KG1 (cell line): ENCODE measurements around the gene PRKCQ.

Source experiments
- DNase-seq: peaks from one replicate; lab custom pipeline; 2025; lab: John Stamatoyannopoulos, UW

Gene PRKCQ

GRCh38 chr10:6406220-6407033 is 173.6 kb downstream of the PRKCQ start:
- DNase-seq, result peak; percentile 3

- DNase-seq, result no peak
These were observed 174.4 kb downstream of the PRKCQ start for GRCh38 chr10:6405713-6406112.

GRCh38 chr10:6404127-6405072 is 175.7 kb downstream of the PRKCQ start:
- DNase-seq, result no peak

DNA sequence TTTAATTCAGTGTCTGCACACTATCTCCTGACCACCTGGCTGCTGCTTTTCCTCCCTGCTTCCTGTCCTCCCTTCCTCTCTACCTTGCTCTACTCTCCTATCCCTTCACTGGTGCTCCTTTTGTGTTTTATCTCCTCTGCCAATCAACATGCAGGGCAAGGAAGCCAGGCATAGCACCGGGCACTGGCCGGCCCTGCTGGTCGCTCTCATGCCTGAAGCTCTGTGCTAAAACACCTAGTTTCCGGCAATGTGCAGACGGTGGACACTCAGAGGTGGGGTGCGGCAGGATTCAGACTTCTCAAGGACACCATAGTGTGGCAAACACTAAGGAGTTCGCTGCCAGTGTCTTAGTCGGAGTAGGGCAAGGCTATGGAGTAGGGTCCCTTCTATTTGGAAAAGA is 177.1 kb downstream of the PRKCQ start:
- DNase-seq, result no peak

DNA sequence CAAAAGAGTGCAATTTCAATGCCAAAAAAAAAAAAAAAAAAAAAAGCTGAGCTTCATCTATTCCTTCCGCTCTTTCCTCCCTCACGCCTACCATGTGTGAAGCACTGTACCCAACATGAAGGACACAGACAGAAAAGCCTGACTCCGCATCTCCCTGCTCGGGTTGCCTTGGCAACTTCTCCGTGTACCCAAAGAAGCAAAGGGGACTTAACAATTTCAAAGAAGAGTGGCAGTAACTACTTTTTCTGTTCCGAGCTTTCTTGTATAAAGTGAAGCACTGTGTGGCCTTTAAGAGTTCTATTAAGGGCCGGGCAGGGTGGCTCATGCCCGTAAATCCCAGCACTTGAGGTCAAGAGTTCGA is 177.7 kb downstream of the PRKCQ start:
- no peak for DNase-seq

- peak; percentile 60 for DNase-seq
These were observed 178.3 kb downstream of the PRKCQ start for GRCh38 chr10:6401558-6402348.

DNA sequence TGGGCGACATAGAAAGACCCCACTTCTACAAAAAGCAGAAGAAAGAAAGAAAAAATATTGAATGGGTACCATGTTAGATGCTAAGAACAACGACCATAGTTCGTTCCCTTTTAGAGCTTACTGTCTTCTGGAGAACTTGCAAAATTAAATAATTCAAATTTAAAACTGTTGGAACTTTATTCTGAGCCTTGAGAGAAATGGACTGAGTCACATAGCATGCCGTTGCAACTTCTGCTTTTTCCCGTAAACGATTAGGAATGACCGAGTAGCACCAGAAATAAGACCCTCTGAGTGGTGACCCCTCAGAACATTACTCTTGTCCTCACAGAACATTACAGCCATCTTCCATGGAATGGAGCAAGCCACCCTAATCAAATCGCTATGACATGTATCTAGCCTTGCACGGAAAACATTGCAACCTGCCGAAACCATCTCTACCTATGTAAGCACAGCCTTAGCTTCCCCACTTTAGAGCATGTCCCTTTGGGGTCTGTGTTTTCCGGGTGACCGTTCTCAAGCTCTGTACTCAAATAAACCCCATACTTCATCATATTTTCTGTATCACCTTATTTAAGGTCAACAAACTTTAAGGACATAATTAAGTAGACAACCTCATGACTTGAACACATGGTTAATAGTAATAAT is 179.1 kb downstream of the PRKCQ start:
- no peak for DNase-seq

GRCh38 chr10:6400331-6400730 is 179.7 kb downstream of the PRKCQ start:
- DNase-seq, result no peak

GRCh38 chr10:6399879-6400278 is 180.2 kb downstream of the PRKCQ start:
- DNase-seq, result no peak

DNA sequence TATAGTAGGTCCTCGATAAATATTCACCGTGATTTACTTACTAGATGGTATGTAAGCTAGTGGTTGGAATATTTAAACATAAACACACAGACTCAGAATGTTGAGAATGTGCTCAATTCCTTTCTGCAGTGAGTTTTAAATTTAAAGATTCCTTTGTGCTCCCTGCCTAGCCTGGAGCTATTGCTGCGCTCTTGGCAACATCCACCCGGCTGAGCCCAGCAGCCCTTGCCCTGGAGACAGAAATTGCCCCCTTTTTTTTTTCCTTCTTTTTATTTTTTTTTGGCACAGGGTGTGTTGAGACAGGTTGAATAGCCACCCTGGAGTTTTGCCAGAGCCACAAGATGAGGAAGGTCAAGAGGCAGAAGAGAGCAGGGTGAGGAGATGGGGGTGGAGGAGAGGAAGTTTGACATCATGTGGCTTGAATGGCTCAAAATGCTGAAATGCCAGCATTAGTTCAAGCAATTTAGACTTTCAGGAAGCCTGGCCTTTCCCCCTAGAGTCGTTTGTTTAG is 180.8 kb downstream of the PRKCQ start:
- peak; percentile 45 for DNase-seq

DNA sequence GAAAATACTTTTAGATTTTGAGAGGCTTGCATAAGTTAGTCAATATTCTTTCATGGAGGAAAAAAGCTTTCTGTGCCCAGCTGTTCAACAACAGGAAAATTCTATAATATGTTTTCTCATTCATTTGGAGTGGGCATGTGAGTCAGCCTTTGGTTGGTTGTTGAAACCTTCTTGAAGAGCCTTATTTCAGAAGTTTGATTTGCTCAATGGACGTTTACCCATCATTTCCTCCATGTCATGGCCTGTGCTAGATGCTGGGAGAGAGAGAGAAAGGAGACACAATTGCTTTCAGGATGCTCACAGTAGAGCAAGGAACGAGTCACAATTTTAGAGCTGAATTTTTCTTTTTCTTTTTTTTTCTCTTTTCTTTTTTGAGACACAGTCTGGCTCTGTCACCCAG is 181.7 kb downstream of the PRKCQ start:
- DNase-seq, result no peak

GRCh38 chr10:6396652-6397051 is 183.4 kb downstream of the PRKCQ start:
- no peak for DNase-seq

DNA sequence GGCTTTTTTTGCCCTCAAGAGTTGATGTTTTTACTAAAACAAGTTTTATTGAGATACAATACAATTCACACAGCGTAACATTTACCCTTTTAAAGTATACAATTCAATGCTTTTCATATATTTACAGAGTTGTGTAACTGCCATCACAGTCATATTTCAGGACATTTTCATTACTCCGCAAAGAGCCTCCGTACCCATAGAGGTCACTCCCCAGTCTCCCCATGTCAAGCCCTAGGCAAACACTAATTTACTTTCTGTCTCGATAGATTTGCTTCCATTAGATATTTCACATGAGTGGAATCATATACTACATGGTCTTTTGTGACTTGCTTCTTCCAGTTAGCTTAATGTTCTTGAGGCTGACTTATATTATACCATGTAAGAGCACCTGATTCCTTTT is 183.8 kb downstream of the PRKCQ start:
- no peak for DNase-seq

DNA sequence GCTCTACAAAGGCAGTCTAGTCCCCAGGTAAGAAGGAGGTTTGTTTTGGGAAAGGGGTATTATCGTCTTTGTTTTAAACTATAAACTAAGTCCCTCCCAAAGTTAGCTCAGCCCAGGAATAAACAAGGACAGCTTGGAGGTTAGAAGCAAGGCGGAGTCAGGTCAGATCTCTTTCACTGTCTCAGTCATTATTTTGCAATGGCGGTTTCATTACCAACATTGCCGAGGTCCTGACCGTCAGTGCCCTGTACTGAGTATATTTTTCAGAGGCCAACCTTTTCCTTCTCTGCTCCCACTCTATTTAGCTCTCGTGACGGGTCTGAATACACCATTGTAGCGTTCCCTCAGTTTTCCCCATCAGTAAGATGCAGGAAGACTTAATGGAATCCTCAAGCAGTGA is 184.5 kb downstream of the PRKCQ start:
- no peak for DNase-seq

- no peak for DNase-seq
These were observed 186.0 kb downstream of the PRKCQ start for GRCh38 chr10:6394084-6394483.

DNA sequence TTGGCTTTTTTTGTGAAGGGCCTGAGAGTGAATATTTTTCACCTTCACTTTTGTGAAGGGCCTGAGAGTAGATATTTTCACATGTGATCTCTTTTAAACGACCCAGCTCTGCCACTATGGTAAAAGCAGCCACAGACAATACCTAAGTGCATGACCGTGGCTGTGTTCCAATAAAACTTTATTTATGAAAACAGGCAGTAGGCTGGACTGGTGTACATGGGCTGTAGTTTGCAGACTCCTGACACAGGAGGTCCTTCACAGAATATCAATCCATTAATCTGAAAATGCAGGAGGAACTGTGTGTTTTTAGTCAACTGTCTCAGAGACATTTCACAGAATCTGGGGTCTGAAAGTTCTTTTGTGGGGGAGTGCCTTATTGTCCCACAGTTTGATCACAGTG is 186.9 kb downstream of the PRKCQ start:
- DNase-seq, result no peak

DNA sequence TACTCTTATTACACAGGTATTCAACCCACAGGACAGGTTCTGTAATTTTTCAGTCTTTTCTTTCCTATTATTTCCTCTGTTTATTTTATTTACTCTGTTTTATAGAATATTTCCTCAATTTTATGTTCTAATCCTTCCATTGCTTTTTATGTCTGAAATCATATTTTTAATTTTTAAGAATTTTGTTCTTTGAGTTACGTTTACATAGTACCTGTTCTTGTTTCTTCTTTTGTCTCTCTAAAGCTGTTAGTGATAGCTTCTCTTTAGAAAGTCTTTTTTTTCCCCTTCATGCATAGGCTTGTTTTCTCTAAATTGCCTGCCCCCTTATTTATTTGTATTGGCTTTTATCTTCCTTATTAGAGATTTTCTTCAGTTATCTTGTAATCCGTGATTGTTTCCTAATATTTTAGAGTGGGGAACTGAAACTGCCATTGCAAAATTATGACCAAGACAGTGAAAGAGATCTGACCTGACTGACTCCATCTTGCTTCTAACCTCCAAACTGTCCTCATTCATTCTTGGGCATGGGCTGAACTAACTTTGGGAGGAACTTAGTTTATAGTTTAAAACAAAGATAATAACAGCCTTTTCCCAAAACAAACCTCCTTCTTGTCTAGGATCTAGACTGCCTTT is 189.7 kb downstream of the PRKCQ start:
- no peak for DNase-seq

DNA sequence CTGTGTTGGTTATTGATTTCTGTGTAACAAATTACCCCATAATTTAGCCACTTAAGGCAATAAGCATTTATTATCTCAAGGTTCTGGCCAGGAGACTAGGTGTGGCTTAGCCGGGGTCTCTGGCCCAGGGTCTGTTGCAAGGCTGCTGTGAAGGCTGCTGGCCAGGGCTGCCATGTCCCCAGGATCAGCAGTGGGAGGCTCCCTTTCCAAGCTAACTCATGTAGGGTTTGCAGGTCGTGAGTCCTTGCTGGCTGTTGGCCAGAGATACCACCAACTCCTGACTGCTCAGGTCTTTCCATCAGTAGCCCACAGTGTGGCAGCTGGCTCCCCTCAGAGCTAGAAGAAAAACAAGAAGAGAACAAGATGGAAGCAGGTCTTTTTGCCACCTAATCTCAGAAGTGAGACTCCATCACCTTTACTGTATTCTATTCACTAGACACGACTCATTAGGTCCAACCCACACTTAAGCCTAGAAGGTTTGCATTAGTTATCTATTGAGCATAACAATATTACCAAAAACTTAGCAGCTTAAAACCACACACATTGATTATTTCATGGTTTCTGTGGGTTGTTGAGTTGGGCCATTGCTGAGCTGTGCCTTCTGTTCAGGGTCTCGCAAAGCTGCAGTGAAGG is 191.7 kb downstream of the PRKCQ start:
- DNase-seq, result no peak

- no peak for DNase-seq
These were observed 193.1 kb downstream of the PRKCQ start for GRCh38 chr10:6386960-6387359.

DNA sequence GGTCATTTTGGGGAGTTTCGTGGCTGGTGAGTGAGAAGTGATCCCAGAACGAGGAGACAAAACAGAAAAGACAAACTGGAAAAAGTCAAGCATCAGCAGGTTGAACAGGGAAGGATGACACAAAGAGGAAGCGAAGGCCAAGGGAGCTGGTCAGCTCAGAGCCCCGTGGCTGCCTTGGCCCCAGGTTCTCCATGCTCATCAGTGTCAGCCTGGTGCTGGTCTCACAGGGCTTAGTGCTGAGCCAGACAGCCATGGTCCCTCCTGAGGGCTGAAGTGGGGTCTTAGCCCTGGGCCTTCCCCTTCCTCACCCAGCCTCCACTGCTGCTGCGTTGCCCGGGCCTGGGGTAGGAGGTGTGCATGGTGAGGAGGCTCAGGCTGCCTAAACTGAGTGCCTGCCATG is 193.7 kb downstream of the PRKCQ start:
- no peak for DNase-seq

GRCh38 chr10:6385665-6386064 is 194.4 kb downstream of the PRKCQ start:
- DNase-seq, result no peak
